GM18498 (cell line): ENCODE measurements around the gene CFHR2.
"Not testable (repeated sequence)": the region's sequence is repeated elsewhere in the genome, so short reads cannot be mapped to it uniquely, and the experiment has no call there.

Experiments used
- ATAC-seq: cut with Tn5 transposase; IDR thresholded peaks from one replicate; pipeline ENCODE4 v1.9.1; 2021; ENCODE audit warnings: mild to moderate bottlenecking, moderate library complexity; ENCODE audit not compliant: unreplicated experiment

The CFHR2 gene

GRCh38 chr1:196943568-196943967 is at the start of gene CFHR2:
CFHR2 (plus strand) TSS chr1:196943738; CDS start chr1:196943881, 143 bp downstream.
- not testable (repeated sequence) for ATAC-seq

GRCh38 chr1:196896355-196896754 is 47.2 kb upstream of the CFHR2 start:
- no peak for ATAC-seq

- ATAC-seq = no peak
Observed at GRCh38 chr1:196897158-196897828, 46.2 kb upstream of the CFHR2 start.

GRCh38 chr1:196902344-196902743 is 41.2 kb upstream of the CFHR2 start:
- ATAC-seq = no peak

GRCh38 chr1:196910215-196910614 is 33.3 kb upstream of the CFHR2 start:
- ATAC-seq = no peak

GRCh38 chr1:196912283-196912682 is 31.3 kb upstream of the CFHR2 start:
- ATAC-seq = not testable (repeated sequence)

- not testable (repeated sequence) for ATAC-seq
Observed at GRCh38 chr1:196926839-196927238, 16.7 kb upstream of the CFHR2 start.

GRCh38 chr1:196932853-196933252 is 10.7 kb upstream of the CFHR2 start:
- not testable (repeated sequence) for ATAC-seq

- ATAC-seq = no peak
Observed at GRCh38 chr1:196933531-196934189, 9.9 kb upstream of the CFHR2 start.

- not testable (repeated sequence) for ATAC-seq
Observed at GRCh38 chr1:196941474-196941873, 2.1 kb upstream of the CFHR2 start.

GRCh38 chr1:196951711-196952394 is 8.3 kb downstream of the CFHR2 start:
- peak; percentile 83 for ATAC-seq

GRCh38 chr1:196954778-196955177 is 11.2 kb downstream of the CFHR2 start:
- ATAC-seq = no peak

GRCh38 chr1:196955926-196956325 is 12.4 kb downstream of the CFHR2 start:
- no peak for ATAC-seq

GRCh38 chr1:196960854-196961253 is 17.3 kb downstream of the CFHR2 start:
- peak; percentile 64 for ATAC-seq

- ATAC-seq = no peak
Observed at GRCh38 chr1:196970182-196970581, 26.6 kb downstream of the CFHR2 start.

GRCh38 chr1:196976278-196976677 is 32.7 kb downstream of the CFHR2 start:
- ATAC-seq = no peak

- ATAC-seq = no peak
Observed at GRCh38 chr1:196977278-196977677, 33.7 kb downstream of the CFHR2 start, which contains the start of gene CFHR5. CFHR5 (plus strand) TSS chr1:196977556; CDS start chr1:196977665, 109 bp downstream.

GRCh38 chr1:196980859-196981258 is 37.3 kb downstream of the CFHR2 start:
- ATAC-seq = no peak

- not testable (repeated sequence) for ATAC-seq
Observed at GRCh38 chr1:196982247-196982646, 38.7 kb downstream of the CFHR2 start.

GRCh38 chr1:196991919-196992651 is 48.5 kb downstream of the CFHR2 start:
- ATAC-seq = not testable (repeated sequence)

GRCh38 chr1:196993916-196994315 is 50.4 kb downstream of the CFHR2 start:
- no peak for ATAC-seq
